ENCODE results near the gene RTEL1.
A peak's percentile ranks its signal among the peaks of the same experiment; 100 is the strongest.

The RTEL1 gene

DNA sequence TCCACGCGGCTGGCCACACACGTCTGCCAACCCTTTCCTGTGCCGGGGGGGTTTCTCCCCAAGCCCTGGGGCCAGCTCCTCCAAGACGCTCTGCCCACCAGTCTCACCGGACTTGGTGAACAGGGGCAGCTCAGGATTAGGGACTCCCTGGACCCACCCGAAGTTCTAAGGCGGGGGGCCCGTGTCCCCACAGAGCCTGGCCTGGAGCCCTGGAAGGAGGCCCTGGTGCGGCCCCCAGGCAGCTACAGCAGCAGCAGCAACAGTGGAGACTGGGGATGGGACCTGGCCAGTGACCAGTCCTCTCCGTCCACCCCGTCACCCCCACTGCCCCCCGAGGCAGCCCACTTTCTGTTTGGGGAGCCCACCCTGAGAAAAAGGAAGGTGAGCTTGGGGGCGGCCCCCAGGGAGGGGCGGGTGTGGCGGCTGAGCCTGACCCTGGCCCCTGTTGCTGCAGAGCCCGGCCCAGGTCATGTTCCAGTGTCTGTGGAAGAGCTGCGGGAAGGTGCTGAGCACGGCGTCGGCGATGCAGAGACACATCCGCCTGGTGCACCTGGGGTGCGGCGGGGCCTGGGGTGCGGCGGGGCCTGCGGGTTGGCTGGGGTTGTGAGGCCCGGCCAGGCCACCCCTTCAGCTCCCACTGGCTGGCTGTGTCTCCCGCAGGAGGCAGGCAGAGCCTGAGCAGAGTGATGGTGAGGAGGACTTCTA, 83.7 kb downstream of the RTEL1 start:
- Histone ChIP-seq H3K9me3 (no peaks in the 10 kb centered on the region), H3K36me3 (peaks cover 14% of the 10 kb centered on the region), H3K27me3 (peaks cover 3% of the 10 kb centered on the region; the same call in 1 of the 2 replicates), H3K4me1 (peaks cover 3% of the 10 kb centered on the region), H3K4me3 (ENCODE audit: low read depth, low read length) (peak overlapping the region; percentile 72)
- DNase-seq, result no peak
- TF ChIP-seq, protein P1, sequence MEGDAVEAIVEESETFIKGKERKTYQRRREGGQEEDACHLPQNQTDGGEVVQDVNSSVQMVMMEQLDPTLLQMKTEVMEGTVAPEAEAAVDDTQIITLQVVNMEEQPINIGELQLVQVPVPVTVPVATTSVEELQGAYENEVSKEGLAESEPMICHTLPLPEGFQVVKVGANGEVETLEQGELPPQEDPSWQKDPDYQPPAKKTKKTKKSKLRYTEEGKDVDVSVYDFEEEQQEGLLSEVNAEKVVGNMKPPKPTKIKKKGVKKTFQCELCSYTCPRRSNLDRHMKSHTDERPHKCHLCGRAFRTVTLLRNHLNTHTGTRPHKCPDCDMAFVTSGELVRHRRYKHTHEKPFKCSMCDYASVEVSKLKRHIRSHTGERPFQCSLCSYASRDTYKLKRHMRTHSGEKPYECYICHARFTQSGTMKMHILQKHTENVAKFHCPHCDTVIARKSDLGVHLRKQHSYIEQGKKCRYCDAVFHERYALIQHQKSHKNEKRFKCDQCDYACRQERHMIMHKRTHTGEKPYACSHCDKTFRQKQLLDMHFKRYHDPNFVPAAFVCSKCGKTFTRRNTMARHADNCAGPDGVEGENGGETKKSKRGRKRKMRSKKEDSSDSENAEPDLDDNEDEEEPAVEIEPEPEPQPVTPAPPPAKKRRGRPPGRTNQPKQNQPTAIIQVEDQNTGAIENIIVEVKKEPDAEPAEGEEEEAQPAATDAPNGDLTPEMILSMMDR (IDR thresholded peaks at IDR 0.05; ENCODE audit: low read depth, low read length), result no peak

DNA sequence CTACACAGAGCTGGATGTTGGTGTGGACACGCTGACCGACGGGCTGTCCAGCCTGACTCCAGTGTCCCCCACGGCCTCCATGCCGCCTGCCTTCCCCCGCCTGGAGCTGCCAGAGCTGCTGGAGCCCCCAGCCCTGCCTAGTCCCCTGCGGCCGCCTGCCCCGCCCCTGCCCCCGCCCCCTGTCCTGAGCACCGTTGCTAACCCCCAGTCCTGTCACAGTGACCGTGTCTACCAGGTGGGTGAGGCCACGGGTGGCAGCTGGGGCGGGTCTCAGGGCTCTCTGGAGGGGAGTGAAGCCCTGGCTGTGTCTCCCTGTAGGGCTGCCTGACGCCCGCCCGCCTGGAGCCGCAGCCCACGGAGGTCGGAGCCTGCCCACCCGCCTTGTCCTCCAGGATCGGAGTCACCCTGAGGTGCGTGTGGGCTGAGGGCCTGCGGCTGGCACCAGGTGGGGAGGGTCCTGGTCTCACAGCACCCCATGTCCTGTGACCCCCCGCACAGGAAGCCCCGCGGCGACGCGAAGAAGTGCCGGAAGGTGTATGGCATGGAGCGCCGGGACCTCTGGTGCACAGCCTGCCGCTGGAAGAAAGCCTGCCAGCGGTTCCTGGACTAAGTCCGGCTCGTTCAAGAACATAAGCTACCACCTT, 84.4 kb downstream of the RTEL1 start:
- H3K4me1 ChIP-seq, result peaks cover 3% of the 10 kb centered on the region
- H3K4me3 ChIP-seq (ENCODE audit: low read depth, low read length), result no peak overlapping the region
- peak; percentile 18 for DNase-seq
- no peaks in the 10 kb centered on the region for H3K9me3 ChIP-seq
- peaks cover 3% of the 10 kb centered on the region; the same call in 1 of the 2 replicates for H3K27me3 ChIP-seq
- TF ChIP-seq, protein P1 (IDR thresholded peaks at IDR 0.05; ENCODE audit: low read depth, low read length), result no peak
- peaks cover 14% of the 10 kb centered on the region for H3K36me3 ChIP-seq

DNA sequence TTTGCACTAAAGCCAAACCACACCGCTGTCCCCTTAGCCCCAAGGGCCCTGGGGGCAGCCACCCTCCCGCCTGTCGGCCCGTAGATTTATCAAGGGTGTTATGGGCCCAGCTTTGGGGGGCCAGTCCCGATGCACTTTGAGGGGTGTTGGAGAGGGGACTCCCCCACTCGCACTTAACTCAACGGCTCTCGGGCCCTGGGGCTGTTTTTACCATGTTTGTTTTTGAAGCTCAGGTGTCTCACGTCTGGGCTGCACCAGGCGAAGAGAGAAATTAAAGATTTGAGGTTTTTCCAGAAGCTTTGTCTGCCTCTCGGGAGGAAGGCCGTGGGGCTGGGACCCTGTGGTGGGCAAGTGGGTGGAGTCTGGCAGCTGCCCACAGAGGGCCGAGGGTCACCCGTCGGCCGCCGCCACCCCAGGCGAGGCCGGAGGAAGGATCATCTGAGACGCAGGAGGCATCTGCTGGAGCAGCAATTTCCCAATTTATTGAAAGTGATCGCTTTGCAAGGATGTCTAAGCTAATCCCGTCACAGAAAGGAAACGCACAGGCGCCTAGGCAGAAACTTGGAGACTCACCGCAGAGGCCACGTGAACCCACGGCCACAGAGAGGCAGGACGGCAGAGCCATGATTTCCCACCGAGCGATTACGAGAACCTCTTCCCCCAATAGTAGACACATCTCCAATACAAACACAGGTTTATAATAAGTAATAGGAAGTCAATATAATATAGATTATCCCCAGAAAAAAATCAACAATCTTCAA, 85.3 kb downstream of the RTEL1 start:
- H3K27me3 ChIP-seq, result peaks cover 3% of the 10 kb centered on the region; the same call in 1 of the 2 replicates
- H3K36me3 ChIP-seq, result peaks cover 14% of the 10 kb centered on the region
- no peaks in the 10 kb centered on the region for H3K9me3 ChIP-seq
- TF ChIP-seq, protein P1 (IDR thresholded peaks at IDR 0.05; ENCODE audit: low read depth, low read length), result no peak
- DNase-seq, result no peak
- no peak overlapping the region for H3K4me3 ChIP-seq (ENCODE audit: low read depth, low read length)
- H3K4me1 ChIP-seq, result peaks cover 6% of the 10 kb centered on the region

DNA sequence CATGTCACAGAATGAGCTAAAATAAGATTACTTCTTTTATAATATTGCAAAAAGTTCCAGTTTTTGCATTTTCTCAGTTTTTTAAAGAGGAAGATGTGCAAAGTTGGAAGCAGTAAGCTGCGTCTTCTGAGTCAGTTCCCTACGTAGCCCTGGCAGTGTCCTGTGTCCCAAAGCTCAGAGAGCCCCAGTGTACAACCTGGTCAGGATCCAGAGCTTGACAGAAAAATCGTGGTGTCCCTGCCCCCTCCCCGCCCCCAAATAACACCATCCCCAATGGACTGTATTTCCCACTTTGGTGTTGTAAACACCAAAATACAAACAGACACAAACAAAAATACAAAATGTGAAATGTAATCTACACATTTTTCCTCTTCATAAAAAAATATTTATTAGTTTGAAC, 86.0 kb downstream of the RTEL1 start:
- H3K36me3 ChIP-seq, result peaks cover 14% of the 10 kb centered on the region
- H3K4me3 ChIP-seq (ENCODE audit: low read depth, low read length), result no peak overlapping the region
- H3K4me1 ChIP-seq, result peaks cover 4% of the 10 kb centered on the region
- no peaks in the 10 kb centered on the region for H3K9me3 ChIP-seq
- H3K27me3 ChIP-seq, result peaks cover 2% of the 10 kb centered on the region; the same call in 1 of the 2 replicates
- DNase-seq, result no peak
- TF ChIP-seq, protein P1 (IDR thresholded peaks at IDR 0.05; ENCODE audit: low read depth, low read length), result no peak

DNA sequence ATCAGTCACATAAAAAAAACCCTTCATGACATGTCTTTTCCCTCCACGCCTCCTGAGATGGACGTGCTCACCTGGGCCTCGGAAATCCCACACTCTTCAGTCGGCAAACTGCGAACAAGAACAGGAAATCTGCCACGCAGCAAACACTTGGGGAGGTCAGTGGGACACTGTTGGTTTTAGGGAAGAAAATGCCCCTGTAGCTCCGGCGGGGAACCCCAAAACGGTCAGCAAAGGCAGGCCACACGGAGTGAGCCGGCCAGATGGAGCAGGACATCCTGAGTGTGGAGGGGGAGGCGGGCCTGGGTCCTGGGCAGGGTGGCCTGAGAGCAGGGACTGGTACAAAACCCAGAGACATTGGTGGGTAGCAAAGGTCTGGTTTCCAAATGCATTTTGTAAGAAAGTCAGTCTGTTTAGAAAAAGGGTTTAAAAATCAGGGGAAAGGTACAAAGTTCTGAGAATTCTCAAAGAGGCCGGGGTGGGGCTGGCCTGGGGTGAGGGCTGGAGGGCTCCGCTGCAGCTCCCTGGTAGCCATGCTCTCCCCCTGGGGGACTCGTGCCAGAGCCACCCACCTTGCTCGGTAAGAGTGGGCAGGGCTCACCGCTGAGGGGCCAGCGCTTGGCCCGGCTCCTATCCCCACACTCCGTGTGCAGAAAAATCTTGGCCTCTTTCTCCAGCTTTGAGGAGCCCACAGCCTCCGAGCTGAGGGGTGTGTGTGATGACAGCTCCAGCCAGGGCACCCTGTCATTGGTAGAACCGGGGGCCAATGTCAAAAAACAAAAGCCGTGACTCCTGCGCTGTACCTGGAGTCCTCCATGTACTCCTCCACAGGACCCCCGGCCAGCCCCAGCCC, 86.7 kb downstream of the RTEL1 start:
- Histone ChIP-seq H3K9me3 (no peaks in the 10 kb centered on the region), H3K4me3 (ENCODE audit: low read depth, low read length) (no peak overlapping the region), H3K4me1 (peaks cover 3% of the 10 kb centered on the region), H3K36me3 (peaks cover 14% of the 10 kb centered on the region), H3K27me3 (no peaks in the 10 kb centered on the region)
- TF ChIP-seq, protein P1 (IDR thresholded peaks at IDR 0.05; ENCODE audit: low read depth, low read length), result no peak
- no peak for DNase-seq
